Measurements from ENCODE around the gene GRWD1. TPM values are rescaled to one million over a fixed set of nuclear protein-coding genes. Genes with fewer than 3 reads are reported as not detected.

The GRWD1 gene
- polyA plus RNA-seq, 3 donors: 29.1 to 31.9 (median 31.6) TPM

GRCh38 chr19:48418317-48419064 is 27.3 kb upstream of the GRWD1 start:
- no peak for DNase-seq

GRCh38 chr19:48419158-48419920 is 26.4 kb upstream of the GRWD1 start:
- DNase-seq: no peak

GRCh38 chr19:48421548-48421947 is 24.2 kb upstream of the GRWD1 start:
- no peak for DNase-seq

- no peak for DNase-seq
Measured at GRCh38 chr19:48424694-48425219, 21.0 kb upstream of the GRWD1 start.

- no peak for DNase-seq
Measured at GRCh38 chr19:48428670-48429069, 17.1 kb upstream of the GRWD1 start.

GRCh38 chr19:48433337-48433736 is 12.4 kb upstream of the GRWD1 start:
- no peak for DNase-seq

- no peak for DNase-seq
Measured at GRCh38 chr19:48436586-48436985, 9.2 kb upstream of the GRWD1 start.

- DNase-seq: no peak
Measured at GRCh38 chr19:48441360-48442050, 4.3 kb upstream of the GRWD1 start.

GRCh38 chr19:48442116-48443035 is 3.4 kb upstream of the GRWD1 start:
- no peak for DNase-seq

GRCh38 chr19:48443256-48443655 is 2.5 kb upstream of the GRWD1 start:
- no peak for DNase-seq

GRCh38 chr19:48443731-48444128 is 2.1 kb upstream of the GRWD1 start:
- DNase-seq: no peak

- no peak for DNase-seq
Measured at GRCh38 chr19:48444129-48444935, 1.5 kb upstream of the GRWD1 start.

GRCh38 chr19:48444936-48445200 is 915 bp upstream of the GRWD1 start:
- no peak for DNase-seq

GRCh38 chr19:48445256-48445605 is 552 bp upstream of the GRWD1 start:
- peak; percentile 78 for DNase-seq

GRCh38 chr19:48446579-48446978 is 796 bp downstream of the GRWD1 start:
- no peak for DNase-seq

GRCh38 chr19:48448563-48448962 is 2.8 kb downstream of the GRWD1 start:
- DNase-seq: no peak

GRCh38 chr19:48450441-48450840 is 4.7 kb downstream of the GRWD1 start:
- DNase-seq: no peak

- no peak for DNase-seq
Measured at GRCh38 chr19:48450863-48451262, 5.1 kb downstream of the GRWD1 start.

- DNase-seq: no peak
Measured at GRCh38 chr19:48451624-48452023, 5.8 kb downstream of the GRWD1 start.

- no peak for DNase-seq
Measured at GRCh38 chr19:48452289-48453190, 6.8 kb downstream of the GRWD1 start.
